ENCODE results near the gene EXOC4. TPM values are rescaled to one million over a fixed set of nuclear protein-coding genes. Genes with fewer than 3 reads are reported as not detected.

EXOC4 gene
- total RNA-seq, 1 donor from 2014 or later = 99.2 TPM

- no peak overlapping the region for H3K4me3 ChIP-seq
- no peaks in the 10 kb centered on the region for H3K27me3 ChIP-seq
- TF ChIP-seq POLR2A (IDR thresholded peaks at IDR 0.05) (no peak), POLR2AphosphoS5 (IDR thresholded peaks at IDR 0.05; ENCODE audit: insufficient read depth in 1 of 2, low read depth in 1 of 2) (no peak), CTCF (IDR thresholded peaks at IDR 0.05) (no peak)
- H3K27ac ChIP-seq = no peak overlapping the region
- no peaks in the 10 kb centered on the region for H3K9me3 ChIP-seq
- no peaks in the 10 kb centered on the region for H3K36me3 ChIP-seq
- no peak for DNase-seq (ENCODE audit: extremely low spot score in 2 of 2)
- no peaks in the 10 kb centered on the region for H3K4me1 ChIP-seq
- intact Hi-C loops (cut with DNase I) = no loop called here
These were observed 446.5 kb downstream of the EXOC4 start for GRCh38 chr7:133699386-133699785.

- no peaks in the 10 kb centered on the region for H3K9me3 ChIP-seq
- intact Hi-C loops (cut with DNase I) = no loop called here
- no peak overlapping the region for H3K4me3 ChIP-seq
- DNase-seq (ENCODE audit: extremely low spot score in 2 of 2) = no peak
- no peaks in the 10 kb centered on the region for H3K36me3 ChIP-seq
- no peaks in the 10 kb centered on the region for H3K4me1 ChIP-seq
- H3K27ac ChIP-seq = no peak overlapping the region
- TF ChIP-seq POLR2AphosphoS5 (IDR thresholded peaks at IDR 0.05; ENCODE audit: insufficient read depth in 1 of 2, low read depth in 1 of 2) (no peak), POLR2A (IDR thresholded peaks at IDR 0.05) (no peak), CTCF (IDR thresholded peaks at IDR 0.05) (no peak)
- no peaks in the 10 kb centered on the region for H3K27me3 ChIP-seq
These were observed 449.2 kb downstream of the EXOC4 start for GRCh38 chr7:133702078-133702477.

- intact Hi-C loops (cut with DNase I) = no loop called here
These were observed 450.1 kb downstream of the EXOC4 start for GRCh38 chr7:133702960-133703359.

GRCh38 chr7:133703547-133703946, 450.7 kb downstream of the EXOC4 start:
- H3K36me3 ChIP-seq = no peaks in the 10 kb centered on the region
- H3K4me1 ChIP-seq = no peaks in the 10 kb centered on the region
- no peak for DNase-seq (ENCODE audit: extremely low spot score in 2 of 2)
- no peak overlapping the region for H3K4me3 ChIP-seq
- intact Hi-C loops (cut with DNase I) = no loop called here
- H3K27me3 ChIP-seq = no peaks in the 10 kb centered on the region
- H3K9me3 ChIP-seq = no peaks in the 10 kb centered on the region
- no peak overlapping the region for H3K27ac ChIP-seq
- TF ChIP-seq POLR2A (IDR thresholded peaks at IDR 0.05) = no peak

More at GRCh38 chr7:133702960-133703359, 450.1 kb downstream of the EXOC4 start:
- Histone ChIP-seq H3K27me3 (no peaks in the 10 kb centered on the region), H3K9me3 (no peaks in the 10 kb centered on the region), H3K4me1 (no peaks in the 10 kb centered on the region), H3K27ac (no peak overlapping the region), H3K36me3 (no peaks in the 10 kb centered on the region), H3K4me3 (no peak overlapping the region)
- no peak for DNase-seq (ENCODE audit: extremely low spot score in 2 of 2)
- TF ChIP-seq POLR2A (IDR thresholded peaks at IDR 0.05) (no peak), POLR2AphosphoS5 (IDR thresholded peaks at IDR 0.05; ENCODE audit: insufficient read depth in 1 of 2, low read depth in 1 of 2) (no peak), CTCF (IDR thresholded peaks at IDR 0.05) (no peak)

- no peaks in the 10 kb centered on the region for H3K4me1 ChIP-seq
- H3K36me3 ChIP-seq = no peaks in the 10 kb centered on the region
- TF ChIP-seq POLR2A (IDR thresholded peaks at IDR 0.05) (no peak), POLR2AphosphoS5 (IDR thresholded peaks at IDR 0.05; ENCODE audit: insufficient read depth in 1 of 2, low read depth in 1 of 2) (no peak), CTCF (IDR thresholded peaks at IDR 0.05) (no peak)
- no peak overlapping the region for H3K27ac ChIP-seq
- no peak overlapping the region for H3K4me3 ChIP-seq
- H3K9me3 ChIP-seq = no peaks in the 10 kb centered on the region
- no peaks in the 10 kb centered on the region for H3K27me3 ChIP-seq
- no peak for DNase-seq (ENCODE audit: extremely low spot score in 2 of 2)
- intact Hi-C loops (cut with DNase I) = no loop called here
These were observed 451.6 kb downstream of the EXOC4 start for GRCh38 chr7:133704453-133704852.

GRCh38 chr7:133705596-133705995, 452.7 kb downstream of the EXOC4 start:
- Histone ChIP-seq H3K4me1 (no peaks in the 10 kb centered on the region), H3K27ac (no peak overlapping the region), H3K27me3 (no peaks in the 10 kb centered on the region), H3K4me3 (no peak overlapping the region), H3K36me3 (no peaks in the 10 kb centered on the region), H3K9me3 (no peaks in the 10 kb centered on the region)
- intact Hi-C loops (cut with DNase I) = no loop called here
- TF ChIP-seq POLR2A (IDR thresholded peaks at IDR 0.05) = no peak
- DNase-seq (ENCODE audit: extremely low spot score in 2 of 2) = no peak

All from vagina (tissue), 2 donors.